Measurements from ENCODE around the gene UBE2Q2.

The UBE2Q2 gene

DNA sequence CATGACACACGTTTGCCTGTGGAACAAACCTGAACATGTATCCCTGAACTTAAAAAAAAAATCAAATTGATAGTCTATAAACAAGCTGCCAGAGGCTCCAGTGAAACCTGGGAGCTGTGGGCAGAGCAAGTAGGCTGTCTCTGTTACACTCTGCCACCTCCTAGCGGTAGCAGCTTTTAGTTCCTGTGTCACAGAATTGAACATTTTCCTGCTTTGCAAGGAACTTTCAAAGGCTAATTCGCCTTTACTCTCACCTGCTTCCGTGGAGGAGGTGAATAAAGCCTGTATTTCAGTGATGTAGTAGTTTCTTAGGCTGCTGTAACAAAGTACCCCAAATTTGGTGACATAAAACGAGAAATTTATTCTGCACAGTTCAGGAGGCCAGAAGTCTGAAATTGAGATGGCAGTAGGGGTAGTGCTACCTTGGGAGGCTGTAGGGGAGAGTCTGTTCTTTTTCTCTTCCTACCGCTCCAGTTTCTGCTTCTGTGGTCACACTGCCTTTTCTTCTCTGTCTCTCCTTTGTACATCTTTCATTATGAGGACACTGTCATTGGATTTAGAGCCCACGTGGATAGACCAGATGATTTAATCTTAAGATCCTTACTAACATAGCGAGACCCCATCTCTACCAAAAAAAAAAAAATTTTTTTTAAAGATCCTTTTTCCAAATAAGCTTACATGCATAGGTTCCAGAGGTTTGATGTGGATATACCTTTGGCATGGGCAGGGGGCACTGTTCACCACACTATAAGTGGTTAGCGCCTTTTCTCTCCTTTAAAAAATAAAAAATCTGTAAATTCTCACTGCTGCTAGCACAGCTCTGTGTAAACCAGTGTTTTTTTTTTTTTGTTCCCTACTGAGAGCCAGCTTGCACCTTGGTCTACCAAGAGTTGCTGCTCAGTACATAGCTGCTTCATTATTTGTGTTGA, 85.7 kb downstream of the UBE2Q2 start:
- peak; percentile 14 for DNase-seq

DNA sequence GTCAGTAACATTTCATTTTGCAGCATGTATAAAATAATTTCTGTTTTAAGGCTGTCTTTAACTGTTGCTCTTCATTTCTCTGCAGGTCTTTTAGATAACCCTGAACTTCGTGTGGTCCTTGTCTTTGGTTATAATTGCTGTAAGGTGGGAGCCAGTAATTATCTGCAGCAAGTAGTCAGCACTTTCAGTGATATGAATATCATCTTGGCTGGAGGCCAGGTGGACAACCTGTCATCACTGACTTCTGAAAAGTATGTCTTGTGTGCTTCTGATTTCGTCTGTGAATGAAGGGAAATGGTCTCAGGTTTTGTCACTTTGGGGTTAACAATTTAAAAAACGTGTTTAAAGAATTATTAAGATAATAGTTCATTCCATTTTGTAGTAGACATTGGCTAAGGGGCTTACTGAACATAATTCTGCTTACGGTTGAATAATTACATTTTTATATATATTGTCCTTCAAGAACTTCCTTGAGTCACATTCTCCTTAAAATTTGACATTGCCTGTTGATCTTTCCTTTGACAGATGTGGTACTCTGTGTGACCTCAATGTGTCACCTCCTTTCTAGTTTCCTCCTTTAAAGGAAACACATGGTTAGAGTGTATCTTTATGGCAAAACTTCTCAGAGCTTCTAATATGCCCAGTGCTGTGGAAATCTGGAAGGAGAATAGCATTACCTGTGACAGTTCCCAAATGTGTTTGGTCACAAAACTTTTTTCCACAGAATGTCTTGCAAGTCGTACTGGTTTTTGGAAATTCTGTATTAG, 86.7 kb downstream of the UBE2Q2 start:
- DNase-seq: no peak

DNA sequence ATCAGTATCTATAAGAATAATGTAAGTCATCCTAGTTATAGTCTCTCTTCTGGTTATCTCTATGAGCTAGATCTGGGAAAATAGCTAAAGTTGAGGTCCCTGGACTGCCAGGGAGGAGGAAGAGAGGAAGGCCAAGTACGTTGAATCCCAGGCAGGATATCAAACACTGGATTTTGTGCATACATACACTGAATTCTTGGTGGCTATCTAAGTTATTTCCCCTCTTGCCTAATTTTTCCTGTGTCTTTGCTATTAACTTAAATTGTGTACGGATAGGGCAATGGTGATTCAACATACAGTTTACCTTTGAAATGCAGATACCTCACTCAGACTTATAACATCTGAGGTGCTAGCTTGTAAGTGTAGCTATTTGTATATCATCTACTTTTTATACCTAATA, 87.6 kb downstream of the UBE2Q2 start:
- no peak for DNase-seq

DNA sequence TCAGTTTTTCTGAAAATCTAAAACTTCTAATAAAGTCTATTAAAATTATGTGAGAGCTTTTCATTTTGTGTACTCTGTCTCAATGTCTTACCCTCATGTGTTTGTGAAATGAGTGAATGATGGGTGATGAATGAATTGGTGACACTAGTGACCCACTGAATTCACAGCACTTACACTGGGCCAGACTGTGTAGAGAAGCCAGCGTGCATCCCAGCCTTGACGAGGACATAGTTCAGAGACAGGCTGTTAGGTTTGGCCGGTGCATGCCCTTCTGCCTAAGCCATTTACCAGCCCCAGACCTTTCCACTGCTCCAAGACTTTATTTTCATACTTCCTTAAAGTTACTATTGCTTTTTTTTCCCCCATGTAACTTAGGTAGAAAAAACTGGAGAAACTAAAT, 99.2 kb downstream of the UBE2Q2 start:
- no peak for DNase-seq

DNA sequence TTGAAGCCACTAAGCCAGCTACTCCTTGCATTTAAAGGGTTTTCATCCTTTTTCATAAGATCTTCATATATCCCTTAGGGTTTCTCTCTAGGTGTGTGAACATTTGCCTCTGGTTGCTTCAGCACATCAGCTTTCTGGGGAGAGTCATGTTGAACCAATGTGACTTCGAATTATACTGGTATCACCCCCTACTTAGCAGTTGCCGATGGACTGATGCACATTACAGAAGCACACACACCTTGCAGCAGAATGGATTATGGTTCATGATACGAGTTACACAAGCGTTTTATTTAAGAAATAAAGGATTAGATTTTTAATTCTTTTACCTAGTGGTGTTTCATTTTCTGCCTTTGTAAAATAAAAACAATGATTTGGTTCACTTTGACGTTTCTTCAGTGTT, 100.0 kb downstream of the UBE2Q2 start:
- no peak for DNase-seq

DNA sequence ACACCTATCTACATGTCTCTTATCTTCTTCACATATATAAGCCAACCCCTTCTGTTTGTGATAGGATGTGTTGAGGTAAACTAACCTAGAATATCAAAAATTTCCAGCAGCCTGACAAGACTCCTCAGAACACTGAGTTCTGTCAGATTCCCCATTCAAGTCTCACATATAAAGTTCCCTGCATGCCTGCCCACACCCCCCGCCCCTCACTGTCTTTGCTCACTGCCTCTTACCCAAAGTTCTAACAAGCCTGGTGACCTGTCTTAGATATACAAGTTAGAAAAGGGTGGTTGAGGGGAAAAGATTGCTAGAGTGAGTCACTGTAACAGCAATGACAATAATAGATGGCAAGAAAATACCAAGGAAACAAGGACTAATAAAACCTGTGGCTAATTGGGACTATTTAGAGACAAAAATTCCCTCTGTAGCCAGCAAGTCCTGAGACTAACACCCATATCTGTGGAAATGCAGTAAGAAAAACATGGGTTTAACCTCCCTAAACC, 100.5 kb downstream of the UBE2Q2 start:
- DNase-seq: no peak

DNA sequence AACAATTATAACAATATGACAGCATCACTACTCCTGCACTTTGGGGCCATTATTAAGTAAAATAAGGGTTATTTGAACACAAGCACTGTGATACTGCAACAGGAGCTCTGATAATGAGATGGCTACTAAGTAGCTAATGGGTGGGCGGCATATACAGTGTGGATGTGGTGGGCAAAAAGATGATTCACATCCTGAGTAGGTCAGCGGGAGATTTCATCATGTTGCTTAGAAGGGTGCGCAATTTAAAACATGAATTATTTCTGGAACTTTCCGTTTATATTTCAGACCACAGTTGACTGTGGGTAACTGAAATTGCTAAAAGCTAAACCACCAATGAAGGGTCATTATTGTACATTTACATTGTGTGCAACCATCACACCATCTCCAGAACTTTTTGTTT, 102.7 kb downstream of the UBE2Q2 start:
- no peak for DNase-seq

DNA sequence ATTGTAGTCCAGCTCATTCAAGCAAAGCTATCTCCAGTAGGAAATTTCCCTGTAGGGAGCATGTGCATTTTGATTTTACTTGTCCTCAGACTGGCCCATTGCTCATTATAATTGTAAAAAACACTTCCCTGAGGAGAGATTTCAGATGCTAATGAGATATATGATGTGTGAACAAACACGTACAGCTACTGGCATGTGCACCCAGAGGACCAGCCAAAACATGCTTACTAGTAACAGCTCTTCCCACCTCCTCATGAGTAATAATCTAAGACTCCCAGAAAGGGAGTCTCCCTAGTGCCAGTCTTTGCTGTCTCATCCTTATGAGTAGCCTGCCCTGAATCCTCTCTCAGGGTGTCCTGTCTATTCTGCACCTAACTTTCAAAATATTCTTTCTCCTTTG, 103.8 kb downstream of the UBE2Q2 start:
- DNase-seq: no peak

DNA sequence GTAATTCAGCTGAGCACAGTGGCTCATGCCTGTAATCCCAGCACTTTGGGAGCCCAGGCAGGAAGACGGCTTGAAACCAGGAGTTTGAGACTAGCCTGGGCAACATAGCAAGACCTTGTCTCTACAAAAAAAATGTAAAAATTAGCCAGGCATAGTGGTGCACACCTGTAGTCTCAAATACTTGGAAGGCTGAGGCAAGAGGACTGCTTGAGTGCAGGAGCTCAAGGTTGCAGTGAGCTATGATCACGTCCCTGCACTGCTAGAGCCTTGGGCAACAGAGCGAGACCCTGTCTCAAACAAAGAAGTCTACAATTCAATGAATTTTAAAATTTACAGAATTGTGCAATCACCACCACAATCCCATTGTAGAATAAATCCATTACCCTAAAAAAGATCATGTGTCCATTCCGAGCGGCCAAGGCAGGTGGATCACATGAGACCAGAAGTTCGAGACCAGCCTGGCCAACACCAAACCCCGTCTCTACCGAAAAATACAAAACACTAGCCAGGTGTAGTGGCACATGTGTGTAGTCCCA, 105.6 kb downstream of the UBE2Q2 start:
- DNase-seq: no peak
